Myocyte (in vitro differentiated cells): ENCODE measurements around the gene C14orf132. TPM values are rescaled to one million over a fixed set of nuclear protein-coding genes. Genes with fewer than 3 reads are reported as not detected.
"Not testable (repeated sequence)": the region's sequence is repeated elsewhere in the genome, so short reads cannot be mapped to it uniquely, and the experiment has no call there.

Source experiments
- DNase-seq: peaks from one replicate; pipeline ENCODE4 v3.0.0-alpha.2; 2012; ENCODE audit warnings: low read depth
- polyA plus RNA-seq: library from polyadenylated mRNA; unstranded; fragments of >200 nt; gene quantifications from one replicate; pipeline ENCODE4 v1.2.1, GENCODE V29; 2012; ENCODE audit warnings: missing spikeins
- total RNA-seq: library from RNA; depleted of rRNA; stranded (reverse); fragments of >200 nt; gene quantifications from 2 replicates; pipeline ENCODE4 v1.2.3, GENCODE V29; 2014

C14orf132 gene
- 30.2 and 35.7 TPM in 2 replicates for total RNA-seq
- 41.7 TPM for polyA plus RNA-seq

DNA sequence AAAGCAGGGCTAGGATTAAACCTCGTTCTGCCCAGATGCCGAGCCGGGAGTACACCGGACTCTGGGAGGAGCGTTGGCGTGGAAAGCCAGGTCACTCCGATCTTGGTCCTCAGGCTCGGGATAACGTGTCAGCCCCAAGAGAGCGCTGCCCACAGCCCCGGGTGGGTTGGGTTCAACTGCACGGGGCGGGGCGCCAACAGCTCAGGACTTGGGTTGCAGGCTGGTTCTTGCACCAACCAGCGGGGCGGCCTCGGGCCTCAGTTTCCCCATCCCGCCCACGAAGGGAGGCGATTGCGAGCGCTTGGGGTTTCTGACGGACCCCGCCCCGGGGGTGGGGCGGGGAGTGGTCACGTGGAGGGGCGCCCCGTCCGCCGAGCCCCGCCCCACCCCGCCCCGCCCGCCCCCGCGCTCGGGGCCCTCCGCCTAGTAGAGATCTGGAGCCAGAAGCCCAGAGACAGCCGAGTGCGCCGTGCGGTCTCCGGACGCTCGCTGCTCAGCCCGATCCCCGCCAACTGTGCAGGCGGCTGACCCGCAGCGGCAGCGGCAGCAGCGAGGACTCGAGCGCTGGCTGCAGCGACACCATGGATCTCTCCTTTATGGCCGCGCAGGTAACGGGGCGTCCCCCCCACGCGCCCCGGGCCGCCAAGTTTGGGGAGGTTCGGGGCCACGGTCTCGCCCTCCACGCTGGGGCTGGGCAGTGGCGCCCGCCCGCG is at the start of gene C14orf132:
Gene C14orf132 (plus strand): TSS at position 443 of the 713 bp plus-strand sequence. CDS start 139 bp downstream, at position 582.
- peak; percentile 75 for DNase-seq

GRCh38 chr14:95993768-95994592 is 45.2 kb upstream of the C14orf132 start:
- peak; percentile 65 for DNase-seq

- no peak for DNase-seq
Observed at GRCh38 chr14:95994593-95994928, 44.6 kb upstream of the C14orf132 start.

DNA sequence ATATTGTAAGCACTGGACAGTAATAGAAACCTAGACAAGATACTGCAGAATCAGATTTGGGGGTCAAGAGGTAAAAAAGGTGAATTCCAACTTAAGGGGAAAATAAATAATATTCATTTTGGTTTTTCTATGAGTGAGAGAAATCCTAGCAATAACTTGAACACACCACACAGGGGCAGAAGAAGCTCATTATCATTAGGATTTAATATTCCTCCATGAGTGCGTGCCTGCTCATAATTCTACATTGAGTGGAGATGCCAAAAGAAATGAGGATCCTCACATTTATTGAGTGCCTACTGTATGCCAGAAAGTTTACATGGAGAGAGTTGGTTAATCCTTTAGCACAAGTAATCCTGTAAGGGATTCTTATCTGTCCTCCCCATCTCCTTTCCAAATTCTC is 40.5 kb upstream of the C14orf132 start:
- peak; percentile 59 for DNase-seq

DNA sequence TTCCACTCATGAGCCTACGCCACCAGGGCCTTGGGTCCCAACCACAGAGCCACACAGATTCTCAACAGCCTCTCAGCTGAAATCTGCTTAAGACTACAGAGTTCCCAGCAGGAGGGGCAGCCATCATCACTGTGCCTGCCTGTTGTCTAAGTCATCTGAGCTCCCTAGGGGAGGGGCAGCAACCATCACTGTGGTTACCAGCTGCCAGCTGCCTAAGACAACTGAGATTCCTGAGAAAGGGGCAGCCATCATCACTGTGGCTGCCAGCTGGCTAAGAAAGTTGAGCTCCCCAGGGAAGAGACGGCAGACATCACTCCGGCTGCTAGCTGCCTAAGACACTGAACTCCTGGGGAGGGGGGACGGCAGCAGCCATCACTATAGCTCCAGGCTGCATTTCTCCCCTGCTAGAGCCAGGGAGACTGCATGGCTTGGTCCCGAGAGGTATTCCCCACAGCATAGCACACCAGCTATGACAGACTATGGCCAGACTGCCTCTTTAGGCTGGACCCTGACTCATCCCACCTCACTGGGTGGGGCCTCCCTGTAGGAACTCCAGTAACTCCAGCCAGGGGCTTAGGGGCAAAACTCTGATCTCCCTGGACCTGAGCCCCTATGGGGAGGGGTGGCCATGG is 37.2 kb upstream of the C14orf132 start:
- DNase-seq, result peak; percentile 98

DNA sequence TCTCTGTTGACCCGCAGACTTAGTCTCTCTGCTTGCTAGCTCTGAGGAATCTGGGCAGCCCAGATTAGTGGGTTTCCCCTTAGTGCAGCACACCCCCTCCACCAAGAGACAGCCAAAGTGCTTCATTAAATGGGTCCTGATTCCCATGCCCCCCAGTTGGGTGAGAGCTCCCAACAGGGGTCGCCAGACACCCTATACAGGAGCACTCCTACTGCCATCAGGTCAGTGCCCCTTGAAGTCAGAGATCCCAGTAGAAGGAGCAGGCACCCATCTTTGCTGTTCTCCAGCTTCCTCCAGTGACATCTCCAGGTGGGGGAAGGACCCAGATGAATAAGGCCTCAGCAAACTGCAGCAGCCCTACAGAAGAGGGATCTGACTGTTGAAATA is 36.7 kb upstream of the C14orf132 start:
- DNase-seq, result no peak

DNA sequence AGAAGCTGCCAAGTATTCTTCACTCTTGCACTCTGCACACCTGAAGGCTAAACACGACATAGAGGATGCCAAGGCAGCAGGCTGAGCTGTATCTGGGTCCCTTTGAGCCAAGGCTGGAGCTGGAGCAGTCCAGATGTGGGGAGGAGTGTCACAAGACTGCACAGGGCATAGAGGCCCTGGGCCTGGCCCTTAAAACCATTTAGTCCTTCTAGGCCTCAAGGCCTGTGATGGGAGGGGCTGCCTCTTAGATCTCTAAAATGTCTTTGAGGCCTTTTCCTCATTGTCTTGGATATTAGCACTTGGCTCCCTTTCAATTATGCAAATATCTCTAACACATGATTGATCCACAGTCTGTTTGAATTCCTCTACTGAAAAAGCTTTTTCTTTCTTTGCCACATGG is 28.0 kb upstream of the C14orf132 start:
- DNase-seq, result no peak

- DNase-seq, result no peak
Observed at GRCh38 chr14:96011607-96012006, 27.6 kb upstream of the C14orf132 start.

DNA sequence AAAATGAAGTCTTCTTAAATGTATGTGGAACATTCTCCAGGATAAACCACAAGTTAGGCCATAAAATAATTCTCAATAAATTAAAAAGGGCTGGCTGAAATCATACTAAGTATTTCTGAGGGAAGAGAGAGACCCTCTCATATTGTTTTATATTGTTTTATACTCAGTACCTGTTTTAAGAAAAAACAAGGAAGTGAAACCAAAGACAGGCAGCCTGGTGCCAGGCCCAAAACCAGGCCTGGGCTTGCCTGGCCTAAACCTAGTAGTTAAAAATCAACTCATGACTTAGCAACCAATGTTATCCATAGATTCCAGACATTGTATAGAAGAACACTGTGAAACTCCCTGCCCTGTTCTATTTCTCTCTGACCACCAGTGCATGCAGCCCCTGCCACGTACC is 26.4 kb upstream of the C14orf132 start:
- DNase-seq, result not testable (repeated sequence)

DNA sequence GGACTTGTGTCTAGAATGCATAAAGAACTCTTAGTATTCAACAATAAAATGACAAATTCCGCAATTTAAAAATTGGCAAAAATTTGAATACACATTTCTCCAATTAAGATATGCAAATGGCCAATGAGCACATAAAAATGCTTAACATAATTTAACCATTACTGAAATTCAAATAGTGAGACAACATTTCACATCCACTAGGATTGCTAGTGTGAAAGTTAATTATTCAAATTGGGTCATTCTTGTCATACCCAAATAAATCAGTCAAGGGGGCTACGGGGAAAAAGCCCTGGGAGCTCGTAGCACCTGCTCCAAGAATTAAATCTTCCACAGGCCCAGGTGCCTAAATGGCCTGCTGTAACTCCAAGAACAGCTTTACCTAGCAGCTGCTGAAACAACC is 25.0 kb upstream of the C14orf132 start:
- DNase-seq, result no peak

GRCh38 chr14:96016501-96017160 is 22.5 kb upstream of the C14orf132 start:
- DNase-seq, result no peak

DNA sequence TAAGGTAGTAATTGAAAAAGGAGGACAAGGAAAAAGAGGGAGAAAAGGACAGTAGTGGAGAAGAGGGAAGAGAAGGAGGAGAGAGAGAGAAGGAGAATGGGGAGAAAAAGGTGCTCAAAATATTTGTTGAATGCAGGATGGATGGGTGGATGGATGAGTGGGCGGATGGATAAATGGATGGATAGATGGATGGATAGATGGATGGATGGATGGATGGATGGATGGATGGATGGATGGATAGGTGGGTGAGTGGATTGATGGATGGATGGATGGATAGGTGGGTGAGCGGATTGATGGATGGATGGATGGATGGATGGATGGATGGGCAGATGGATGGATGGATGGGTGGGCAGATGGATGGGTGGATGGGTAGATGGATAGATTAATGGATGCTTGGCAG is 21.3 kb upstream of the C14orf132 start:
- no peak for DNase-seq

DNA sequence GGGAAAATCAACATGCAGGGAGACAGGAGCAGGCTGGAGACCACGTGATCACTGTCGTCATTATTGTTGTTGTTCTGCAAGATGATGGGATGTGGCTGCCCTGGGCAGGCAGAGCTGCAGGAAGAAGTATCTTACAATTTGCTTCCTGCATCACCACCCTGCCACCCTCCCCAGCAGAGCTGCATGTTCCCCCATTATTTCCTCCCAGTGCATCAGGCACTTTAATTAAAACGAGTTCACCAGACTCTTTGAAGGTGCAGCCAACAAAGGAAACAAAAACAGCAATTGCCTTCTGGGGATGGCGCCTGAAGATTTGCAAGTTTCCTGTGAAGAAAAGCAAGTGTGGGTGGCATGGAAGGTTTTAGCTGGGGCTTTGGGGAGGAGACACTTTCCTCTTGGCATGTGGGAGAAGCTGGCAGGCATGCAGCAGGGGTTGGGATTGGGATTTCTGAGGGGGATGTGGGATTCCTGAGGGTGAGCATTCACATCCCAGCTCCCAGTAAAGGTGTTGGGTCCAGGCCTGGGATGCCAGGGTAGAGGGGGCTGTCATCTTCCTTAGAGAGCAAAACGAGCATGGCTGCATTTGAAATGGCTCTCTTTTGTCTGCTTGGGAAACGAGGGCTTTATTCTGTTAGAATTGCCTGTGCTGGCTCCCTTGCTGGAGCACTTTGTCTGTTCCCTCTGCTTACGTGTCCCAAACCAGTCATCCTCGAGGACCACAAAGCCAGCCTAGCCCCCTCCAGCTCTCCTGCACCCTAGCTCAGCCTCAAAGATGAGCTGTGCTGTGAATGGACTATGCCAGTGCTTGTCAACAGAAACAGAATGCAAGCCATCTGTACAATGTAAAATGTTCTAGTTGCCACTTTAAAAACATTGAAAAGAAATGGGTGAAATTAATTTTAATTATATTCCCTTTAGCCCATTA is 11.5 kb upstream of the C14orf132 start:
- DNase-seq, result no peak

DNA sequence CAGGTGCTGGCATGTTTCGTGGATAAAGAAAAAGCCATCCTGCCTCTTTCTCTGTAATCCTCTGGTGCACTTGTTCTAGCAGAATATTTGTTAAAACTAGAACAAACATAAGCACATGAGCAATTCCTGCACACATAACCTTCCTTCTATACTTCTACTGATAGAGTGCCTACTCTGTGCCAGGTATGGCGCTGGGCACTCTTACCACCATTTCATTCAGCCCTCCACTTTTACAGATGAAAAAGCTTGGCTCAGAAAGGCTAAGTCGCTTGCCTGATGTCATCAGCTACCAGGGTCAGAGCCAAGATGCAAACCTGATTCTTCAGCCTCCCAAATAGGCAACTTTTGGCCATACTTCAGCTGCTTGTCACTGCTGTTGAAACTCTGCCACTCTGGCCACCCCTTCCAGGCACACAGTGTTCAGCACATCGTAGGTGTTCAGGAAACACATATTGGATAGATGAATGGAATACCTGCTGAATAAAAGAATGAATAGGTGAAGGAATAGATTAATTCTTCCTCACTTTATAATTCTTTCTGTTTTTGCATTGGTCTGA is 10.0 kb upstream of the C14orf132 start:
- DNase-seq, result no peak

DNA sequence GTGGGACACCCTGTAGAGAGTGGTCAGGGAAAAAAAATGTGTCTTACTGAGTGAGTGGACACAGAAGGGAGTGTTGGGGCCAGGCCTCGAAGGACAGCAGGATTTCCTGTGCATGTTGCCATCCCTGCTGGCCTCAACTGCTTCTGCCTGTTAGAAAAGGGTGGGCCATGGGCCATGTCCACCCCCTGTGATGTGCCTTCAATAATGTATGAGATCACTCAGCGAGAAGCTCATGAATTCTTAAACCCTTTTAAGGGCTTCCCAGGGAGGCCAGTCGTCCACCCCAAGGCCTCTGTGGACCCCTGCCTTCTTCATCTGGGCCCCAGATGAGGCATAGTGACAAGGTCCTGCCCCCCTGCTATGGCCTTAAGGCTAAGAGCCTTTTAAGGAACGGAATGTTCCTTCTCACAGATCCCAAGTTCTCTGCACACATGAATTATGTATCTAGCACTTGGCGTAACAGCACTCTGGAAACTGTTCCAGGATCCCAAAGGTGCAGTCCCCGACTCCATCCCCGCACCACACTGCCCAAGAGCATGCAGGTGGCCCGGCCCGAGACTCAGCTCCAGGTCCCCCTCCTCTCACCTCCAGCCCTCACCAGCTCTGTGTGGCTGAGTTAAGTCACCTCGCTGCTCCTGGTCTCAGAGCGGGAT is 8.9 kb upstream of the C14orf132 start:
- DNase-seq, result no peak

DNA sequence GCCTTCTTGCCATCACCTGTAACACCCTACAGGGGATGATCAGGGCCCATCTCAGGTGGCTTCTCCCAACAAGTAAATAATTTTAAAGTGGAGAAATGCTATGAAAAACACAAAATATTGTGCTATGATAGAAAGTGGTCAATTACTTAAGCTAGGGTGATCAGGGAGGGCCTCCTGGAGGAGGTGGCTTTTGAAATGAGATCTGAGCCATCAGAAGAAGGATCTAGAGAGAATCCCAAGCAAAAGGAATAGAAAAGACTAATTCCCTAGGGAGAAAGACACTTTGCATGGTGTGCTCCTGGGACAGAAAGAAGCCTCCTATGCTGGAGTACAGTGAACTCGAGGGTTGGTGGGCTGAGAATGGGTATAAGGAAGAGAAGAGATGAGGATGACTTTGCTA is 7.5 kb upstream of the C14orf132 start:
- no peak for DNase-seq

- no peak for DNase-seq
Observed at GRCh38 chr14:96035456-96035855, 3.7 kb upstream of the C14orf132 start.

- peak; percentile 65 for DNase-seq
Observed at GRCh38 chr14:96037891-96038557, 1.1 kb upstream of the C14orf132 start.

DNA sequence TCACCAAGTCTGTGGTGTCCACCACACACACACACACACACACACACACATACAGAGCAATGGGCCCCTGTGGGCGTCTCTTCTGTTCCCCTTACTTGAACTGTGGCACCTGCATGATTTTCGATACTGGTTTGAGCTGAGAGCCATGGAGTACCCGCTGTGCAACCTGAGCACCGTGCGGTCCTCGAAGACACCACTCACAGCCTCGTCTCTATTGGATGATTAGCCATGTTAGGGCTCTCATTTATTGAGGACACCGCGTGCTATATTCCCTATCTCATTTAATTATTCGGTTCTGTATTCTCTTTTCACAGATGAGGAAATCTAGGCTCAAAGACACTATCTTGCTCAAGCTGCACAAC is 623 bp upstream of the C14orf132 start:
- DNase-seq, result no peak
